GM18505 (cell line): ENCODE results near the gene FAM149A.
A peak's percentile ranks its signal among the peaks of the same experiment; 100 is the strongest.

Experiments
- ATAC-seq: cut with Tn5 transposase; IDR thresholded peaks from one replicate; pipeline ENCODE4 v1.9.1; 2021; ENCODE audit not compliant: unreplicated experiment
- POLR2A ChIP-seq: IDR thresholded peaks from 4 replicates; pipeline ENCODE4 v1.6.1; 2011; ENCODE audit warnings: borderline replicate concordance; ENCODE audit not compliant: insufficient read depth, insufficient read length; ENCODE audit errors: extremely low read depth

Gene FAM149A

DNA sequence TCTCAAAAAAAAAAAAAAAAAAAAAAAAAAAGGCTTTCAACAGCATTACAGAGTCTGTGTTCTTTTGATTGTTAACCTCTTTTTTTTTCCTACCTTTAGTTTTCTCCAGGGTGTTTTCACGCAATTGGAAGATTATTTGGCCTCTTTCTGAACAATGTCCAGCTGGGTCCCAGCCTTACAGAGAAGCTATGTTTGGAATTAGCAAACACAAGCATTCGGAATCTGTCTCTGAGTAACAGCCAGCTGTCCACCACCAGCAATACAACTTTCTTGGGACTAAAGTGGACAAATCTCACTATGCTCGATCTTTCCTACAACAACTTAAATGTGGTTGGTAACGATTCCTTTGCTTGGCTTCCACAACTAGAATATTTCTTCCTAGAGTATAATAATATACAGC lies 22.3 kb upstream of the FAM149A start:
- no peak for ATAC-seq
- TF ChIP-seq POLR2A: no peak

DNA sequence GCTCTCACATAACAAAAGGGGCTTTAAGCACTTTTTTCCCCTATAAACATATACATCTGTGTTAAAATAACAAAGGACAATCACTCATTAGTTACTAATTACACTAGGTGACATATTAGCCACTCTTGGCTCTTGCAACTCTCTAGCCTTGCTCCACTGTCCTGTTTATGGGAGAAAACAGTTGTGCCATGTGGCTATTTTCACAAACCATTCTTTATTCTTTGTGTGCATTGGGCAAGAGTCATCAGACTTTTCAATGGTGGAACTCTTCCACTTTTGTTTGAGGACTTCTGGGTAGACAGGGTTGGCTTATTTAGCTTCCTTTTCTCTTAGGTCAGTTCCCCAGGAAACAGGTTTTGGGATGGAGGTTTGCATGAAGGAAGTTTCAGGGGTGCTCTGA lies 16.0 kb upstream of the FAM149A start:
- no peak for TF ChIP-seq POLR2A
- no peak for ATAC-seq

DNA sequence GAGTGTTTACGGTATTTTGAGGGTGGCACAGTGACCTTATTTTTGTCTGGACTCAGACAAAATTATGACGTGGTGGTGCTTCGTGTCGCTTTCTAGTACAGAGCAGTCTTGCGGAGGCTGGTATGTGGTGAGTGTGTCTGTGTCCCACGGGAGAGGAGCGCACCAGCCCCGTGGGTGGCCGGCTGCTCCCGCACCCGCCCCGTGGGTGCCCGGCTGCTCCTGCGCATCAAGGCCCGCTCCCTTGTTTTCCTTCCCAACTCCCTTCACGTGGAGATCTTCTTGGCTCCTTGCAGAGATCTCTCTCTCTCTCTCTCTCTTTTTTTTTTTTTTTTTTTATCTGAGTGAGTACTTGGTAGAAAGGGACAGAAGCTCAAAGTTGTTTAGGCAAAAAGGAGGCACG lies 12.2 kb upstream of the FAM149A start:
- ATAC-seq: no peak
- no peak for TF ChIP-seq POLR2A

DNA sequence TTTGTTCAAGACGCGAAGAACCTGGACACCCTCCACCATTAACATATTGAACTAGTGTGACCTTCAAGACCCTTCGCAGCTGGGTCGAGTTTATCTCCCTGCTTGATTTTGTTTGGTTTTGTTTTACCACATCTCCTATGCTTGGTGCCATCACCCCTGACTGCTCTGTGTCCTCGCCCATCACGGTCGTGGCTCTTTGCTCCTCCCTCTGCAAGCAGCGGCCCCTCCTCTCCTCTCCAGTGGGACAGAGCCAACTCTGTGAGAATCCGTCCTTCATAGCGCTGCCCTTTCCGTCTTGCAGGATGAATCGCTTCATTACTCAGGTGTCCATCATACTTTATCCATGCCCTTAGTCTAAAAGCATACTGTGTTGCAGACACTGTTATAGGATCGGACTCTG lies 9.1 kb upstream of the FAM149A start:
- no peak for ATAC-seq
- no peak for TF ChIP-seq POLR2A

DNA sequence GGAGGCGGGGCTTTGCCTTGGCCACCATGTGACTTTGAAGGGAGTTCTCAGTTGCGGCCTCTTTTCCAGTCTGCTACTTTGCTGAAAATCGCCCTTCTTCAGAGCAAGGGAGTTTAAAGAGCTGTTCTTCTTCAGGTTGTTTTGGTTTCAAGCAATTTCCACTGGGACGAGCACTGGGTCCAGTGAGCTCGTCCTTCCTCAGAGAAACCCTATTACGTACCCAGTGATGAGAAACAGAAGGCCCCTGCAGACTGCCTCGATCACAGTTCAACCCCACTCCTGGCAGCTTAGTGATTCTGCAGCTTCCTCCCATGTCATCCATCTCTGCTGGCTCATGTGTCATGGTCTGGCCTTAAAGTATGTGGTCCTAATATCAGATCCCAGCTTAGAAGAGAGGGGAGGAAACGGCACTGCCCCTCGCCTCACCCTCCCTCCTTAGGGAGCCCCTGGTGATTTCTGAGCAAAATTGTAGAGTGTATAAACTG lies 7.8 kb upstream of the FAM149A start:
- no peak for TF ChIP-seq POLR2A
- no peak for ATAC-seq

- TF ChIP-seq POLR2A: no peak
These were observed 7.1 kb upstream of the FAM149A start for GRCh38 chr4:186097386-186097785.

GRCh38 chr4:186102931-186103330 lies 1.6 kb upstream of the FAM149A start:
- ATAC-seq: no peak
- TF ChIP-seq POLR2A: no peak

More at GRCh38 chr4:186097386-186097785, 7.1 kb upstream of the FAM149A start:
- no peak for ATAC-seq

GRCh38 chr4:186104890-186105646 lies 564 bp downstream of the FAM149A start:
- TF ChIP-seq POLR2A: no peak
- peak; percentile 44 for ATAC-seq

- no peak for TF ChIP-seq POLR2A
- ATAC-seq: peak; percentile 8
These were observed 1.3 kb downstream of the FAM149A start for GRCh38 chr4:186105647-186106321.

DNA sequence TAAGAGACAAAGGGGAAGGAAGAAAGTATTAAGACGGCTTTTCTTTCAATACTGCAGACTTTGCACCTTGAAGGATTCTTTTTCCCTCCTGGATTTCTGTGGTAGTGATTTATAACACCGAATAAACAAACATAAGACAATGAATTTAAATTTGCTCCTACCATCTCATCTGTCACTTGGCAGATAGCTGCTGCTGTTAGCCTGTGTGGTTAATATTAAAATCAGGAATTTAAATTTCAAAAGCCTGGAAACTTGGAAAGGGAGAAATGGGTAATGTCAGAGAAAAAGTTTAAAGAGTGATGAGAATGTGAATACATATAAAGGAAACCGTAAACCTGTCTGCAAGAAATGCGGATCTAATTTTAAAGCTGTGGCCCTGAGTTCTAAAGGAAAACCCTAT lies 3.4 kb downstream of the FAM149A start:
- no peak for ATAC-seq
- TF ChIP-seq POLR2A: no peak

DNA sequence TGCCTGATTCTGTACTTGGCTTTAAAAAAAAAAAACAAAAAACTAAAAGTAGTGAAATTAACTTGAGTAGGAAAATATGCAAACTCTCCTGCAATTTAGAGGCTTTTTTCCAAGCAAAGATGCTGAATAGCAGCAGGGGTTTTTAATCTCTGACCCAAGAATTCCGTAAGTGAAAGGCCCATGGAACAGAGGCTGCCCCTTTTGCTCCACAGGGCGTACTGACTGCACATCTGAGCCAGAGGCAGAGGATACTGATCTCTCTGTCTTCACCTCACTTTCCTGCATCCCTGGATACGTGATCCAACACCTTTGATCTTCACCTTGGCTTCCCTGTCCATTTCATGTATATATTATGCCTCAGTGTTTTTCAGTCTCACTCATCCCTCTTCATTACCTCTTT lies 3.9 kb downstream of the FAM149A start:
- no peak for ATAC-seq
- no peak for TF ChIP-seq POLR2A

DNA sequence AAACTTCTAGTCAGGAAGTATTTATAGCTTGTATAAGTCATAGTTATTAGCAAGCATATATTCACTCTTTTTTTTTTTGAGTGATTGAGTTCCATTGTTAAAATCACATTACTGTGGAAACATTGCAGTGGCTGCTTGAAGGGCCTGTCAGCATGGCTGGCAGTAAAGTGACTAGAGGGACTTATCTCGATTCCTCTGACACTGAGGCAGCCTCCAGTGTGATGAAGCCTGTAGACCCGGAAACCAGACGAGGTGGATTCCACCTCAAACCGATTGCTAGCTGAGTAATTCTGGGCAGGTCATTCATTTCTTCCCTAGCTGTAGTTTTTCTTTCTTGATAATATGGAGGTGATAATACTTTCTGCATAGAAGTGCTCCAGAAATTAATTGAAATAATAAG lies 4.7 kb downstream of the FAM149A start:
- ATAC-seq: no peak
- no peak for TF ChIP-seq POLR2A

- no peak for ATAC-seq
- no peak for TF ChIP-seq POLR2A
These were observed 12.2 kb downstream of the FAM149A start for GRCh38 chr4:186116697-186117096.

DNA sequence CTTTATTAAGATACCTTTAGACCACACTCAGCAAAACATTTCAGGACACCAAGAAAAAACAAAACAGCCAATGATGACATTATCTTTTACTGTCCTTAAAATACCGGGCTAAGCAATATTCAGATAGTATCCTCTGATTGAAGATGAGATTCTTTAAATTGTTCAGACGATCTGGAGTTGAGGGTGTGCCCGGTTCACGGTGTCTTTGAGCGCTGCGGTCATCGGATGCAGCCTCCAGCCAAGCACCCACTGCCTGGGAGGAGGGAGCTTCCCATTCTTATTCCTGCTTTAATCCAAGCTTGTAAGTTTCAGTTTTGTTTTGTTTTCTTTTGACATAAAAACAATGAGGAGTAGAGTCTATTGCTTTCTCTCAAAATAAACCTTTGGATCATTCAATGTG lies 14.1 kb downstream of the FAM149A start:
- no peak for TF ChIP-seq POLR2A
- no peak for ATAC-seq

DNA sequence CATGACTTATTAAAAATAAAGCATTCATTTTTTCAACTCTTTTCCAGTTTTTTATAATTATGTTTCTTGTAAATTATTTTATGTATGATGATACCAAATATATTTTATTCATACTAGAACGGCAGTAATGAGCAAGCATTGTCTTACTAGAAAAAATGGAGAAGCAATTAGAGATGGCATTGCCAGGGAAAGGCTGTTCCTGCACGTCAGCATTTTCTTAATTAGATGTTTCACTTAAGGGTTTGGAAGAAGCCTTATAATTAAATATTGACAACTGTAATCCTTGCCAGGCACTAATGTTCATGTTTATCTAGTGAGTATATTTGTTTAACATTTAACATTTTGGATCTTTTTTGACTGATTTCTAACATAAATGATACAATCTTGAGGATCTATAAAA lies 16.6 kb downstream of the FAM149A start:
- ATAC-seq: no peak
- TF ChIP-seq POLR2A: no peak

GRCh38 chr4:186128842-186129241 lies 24.3 kb downstream of the FAM149A start:
- ATAC-seq: no peak

More at GRCh38 chr4:186128842-186129241, 24.3 kb downstream of the FAM149A start:
- no peak for TF ChIP-seq POLR2A
